NOMO-1 treated with DMSO at 0.1 percent for 48 hours (cell line): Measurements from ENCODE around the gene GNAI1.

Source experiments
- DNase-seq: peaks from one replicate; lab custom pipeline; 2025; ENCODE audit not compliant: unreplicated experiment; lab: John Stamatoyannopoulos, UW

The GNAI1 gene

GRCh38 chr7:80244206-80244916 lies 109.7 kb downstream of the GNAI1 start:
- peak; percentile 70 for DNase-seq

GRCh38 chr7:80247144-80247543 lies 112.5 kb downstream of the GNAI1 start:
- DNase-seq, result no peak

- no peak for DNase-seq
Observed at GRCh38 chr7:80247891-80248290, 113.3 kb downstream of the GNAI1 start.

- DNase-seq, result no peak
Observed at GRCh38 chr7:80249184-80249583, 114.6 kb downstream of the GNAI1 start.

GRCh38 chr7:80249619-80250295 lies 115.1 kb downstream of the GNAI1 start:
- peak; percentile 43 for DNase-seq

- DNase-seq, result no peak
Observed at GRCh38 chr7:80253237-80253636, 118.6 kb downstream of the GNAI1 start.

GRCh38 chr7:80253653-80254052 lies 119.0 kb downstream of the GNAI1 start:
- no peak for DNase-seq

- no peak for DNase-seq
Observed at GRCh38 chr7:80255656-80256055, 121.0 kb downstream of the GNAI1 start.

- no peak for DNase-seq
Observed at GRCh38 chr7:80257756-80258155, 123.1 kb downstream of the GNAI1 start.

- no peak for DNase-seq
Observed at GRCh38 chr7:80260606-80261005, 126.0 kb downstream of the GNAI1 start.

GRCh38 chr7:80263333-80263732 lies 128.7 kb downstream of the GNAI1 start:
- peak; percentile 86 for DNase-seq

- no peak for DNase-seq
Observed at GRCh38 chr7:80263821-80264220, 129.2 kb downstream of the GNAI1 start.

- DNase-seq, result no peak
Observed at GRCh38 chr7:80264769-80265495, 130.3 kb downstream of the GNAI1 start.

- no peak for DNase-seq
Observed at GRCh38 chr7:80272560-80273239, 138.1 kb downstream of the GNAI1 start.

- DNase-seq, result no peak
Observed at GRCh38 chr7:80273327-80273726, 138.7 kb downstream of the GNAI1 start.

GRCh38 chr7:80275192-80275605 lies 140.6 kb downstream of the GNAI1 start:
- peak; percentile 88 for DNase-seq
